Liver (tissue), 9 donors: ENCODE measurements around the gene GAS2L3. TPM values are rescaled to one million over a fixed set of nuclear protein-coding genes. Genes with fewer than 3 reads are reported as not detected.

Experiments
- DNase-seq: peaks from one replicate; pipeline ENCODE4 v3.0.0-alpha.2; 2017; ENCODE audit warnings: low spot score
- H3K27ac ChIP-seq, 2 donors: one replicate each; pipeline ENCODE4 v1.7.0; 2013; ENCODE audit warnings: inconsistent platforms in 2 of 2, low read length in 2 of 2, control low read depth in 1 of 2, low read depth in 1 of 2, mild to moderate bottlenecking in 1 of 2
- H3K27me3 ChIP-seq, 4 donors: one replicate each; pipeline versions ENCODE4 v1.6.1 to v1.7.0; 2013; ENCODE audit warnings: low read length in 3 of 4, inconsistent platforms in 1 of 4, mild to moderate bottlenecking in 1 of 4, moderate library complexity in 1 of 4; ENCODE audit not compliant: control insufficient read depth in 4 of 4, insufficient read depth in 4 of 4
- H3K36me3 ChIP-seq, 4 donors: one replicate each; pipeline versions ENCODE4 v1.6.1 to v1.7.0; 2013; ENCODE audit warnings: low read length in 3 of 4, mild to moderate bottlenecking in 3 of 4, low read depth in 1 of 4, moderate library complexity in 1 of 4; ENCODE audit not compliant: control insufficient read depth in 4 of 4, insufficient read depth in 3 of 4
- H3K4me1 ChIP-seq, 4 donors: one replicate each; pipeline versions ENCODE4 v1.6.1 to v1.7.0; 2013; ENCODE audit warnings: low read length in 3 of 4, mild to moderate bottlenecking in 3 of 4, moderate library complexity in 1 of 4; ENCODE audit not compliant: control insufficient read depth in 4 of 4, insufficient read depth in 4 of 4
- H3K4me3 ChIP-seq, 3 donors: one replicate each; pipeline versions ENCODE4 v1.6.1 to v1.7.0; 2013; ENCODE audit warnings: low read length in 3 of 3, control low read depth in 1 of 3, low read depth in 1 of 3, mild to moderate bottlenecking in 1 of 3
- H3K9ac ChIP-seq, 2 donors: one replicate each; pipeline ENCODE4 v1.7.0; 2013; ENCODE audit warnings: low read length in 2 of 2, mild to moderate bottlenecking in 2 of 2, moderate library complexity in 2 of 2, control low read depth in 1 of 2, low read depth in 1 of 2
- H3K9me3 ChIP-seq, 4 donors: one replicate each; pipeline versions ENCODE4 v1.6.1 to v1.7.0; 2013; ENCODE audit warnings: low read length in 3 of 4; ENCODE audit not compliant: control insufficient read depth in 4 of 4
- ATF3 ChIP-seq: IDR thresholded peaks from 2 replicates; pipeline ENCODE4 v1.6.1; 2016; ENCODE audit warnings: antibody characterized with exemption
- CTCF ChIP-seq: fragments of 150-350 bp; IDR thresholded peaks from 2 replicates; pipeline ENCODE4 v1.5.1; 2017; ENCODE audit warnings: improper control_type of control experiment, low read depth, low read length; ENCODE audit not compliant: missing input control
- EGR1 ChIP-seq, 2 donors: IDR thresholded peaks; 2 replicates each; pipeline ENCODE4 v1.6.1; 2016 to 2018; ENCODE audit warnings: antibody characterized with exemption in 2 of 2, low read depth in 2 of 2
- FOXA1 ChIP-seq: IDR thresholded peaks from 2 replicates; pipeline ENCODE4 v1.6.1; 2016; ENCODE audit warnings: antibody characterized with exemption
- FOXA2 ChIP-seq: IDR thresholded peaks from 2 replicates; pipeline ENCODE4 v1.6.1; 2016; ENCODE audit warnings: antibody characterized with exemption
- GABPA ChIP-seq, 2 donors: IDR thresholded peaks in 1 of 2; conservative IDR thresholded peaks in 1 of 2; 2 replicates each; pipeline ENCODE4 v1.6.1; 2016; ENCODE audit warnings: antibody characterized with exemption in 2 of 2, mild to moderate bottlenecking in 1 of 2, moderate library complexity in 1 of 2
- HNF4A ChIP-seq, 2 donors: conservative IDR thresholded peaks; 2 replicates each; pipeline ENCODE4 v1.6.1; 2016; ENCODE audit warnings: antibody characterized with exemption in 2 of 2, mild to moderate bottlenecking in 2 of 2
- HNF4G ChIP-seq: IDR thresholded peaks from 2 replicates; pipeline ENCODE4 v1.6.1; 2016; ENCODE audit warnings: antibody characterized with exemption
- JUND ChIP-seq, 2 donors: IDR thresholded peaks; 2 replicates each; pipeline ENCODE4 v1.6.1; 2016; ENCODE audit warnings: antibody characterized with exemption in 2 of 2
- MAX ChIP-seq: IDR thresholded peaks from 2 replicates; pipeline ENCODE4 v1.6.1; 2016; ENCODE audit warnings: antibody characterized with exemption
- NR2F2 ChIP-seq: IDR thresholded peaks from 2 replicates; pipeline ENCODE4 v1.6.1; 2016; ENCODE audit warnings: antibody characterized with exemption
- RAD21 ChIP-seq, 2 donors: IDR thresholded peaks; 2 replicates each; pipeline ENCODE4 v1.6.1; 2016; ENCODE audit warnings: antibody characterized with exemption in 2 of 2, mild to moderate bottlenecking in 2 of 2
- REST ChIP-seq: IDR thresholded peaks from 2 replicates; pipeline ENCODE4 v1.6.1; 2016; ENCODE audit warnings: antibody characterized with exemption, mild to moderate bottlenecking
- RXRA ChIP-seq, 2 donors: IDR thresholded peaks; 2 replicates each; pipeline ENCODE4 v1.6.1; 2017 to 2018; ENCODE audit warnings: antibody characterized with exemption in 2 of 2, mild to moderate bottlenecking in 1 of 2
- SP1 ChIP-seq: IDR thresholded peaks from 2 replicates; pipeline ENCODE4 v1.6.1; 2018; ENCODE audit warnings: antibody characterized with exemption, mild to moderate bottlenecking
- TAF1 ChIP-seq: conservative IDR thresholded peaks from 2 replicates; pipeline ENCODE4 v1.6.1; 2016; ENCODE audit warnings: antibody characterized with exemption, mild to moderate bottlenecking
- YY1 ChIP-seq: IDR thresholded peaks from 2 replicates; pipeline ENCODE4 v1.6.1; 2016; ENCODE audit warnings: antibody characterized with exemption, mild to moderate bottlenecking
- ZBTB33 ChIP-seq: IDR thresholded peaks from 2 replicates; pipeline ENCODE4 v1.6.1; 2016; ENCODE audit warnings: antibody characterized with exemption
- WGBS: extraction: QIAGEN DNeasy Blood & Tissue Kit; methylation state at CpG from one replicate; pipeline ENCODE4 v1.1.7; 2013; 5-methylcytosine and 5-hydroxymethylcytosine counted together
- polyA plus RNA-seq, 2 donors: library from polyadenylated mRNA; stranded (reverse) in 1 of 2; unstranded in 1 of 2; fragments of 200-250 nt in 1 of 2; fragments of >200 nt in 1 of 2; fragmentation: Nextera tagmentation in 1 of 2; extraction: Ambion mirVana in 1 of 2; gene quantifications; one replicate each; pipeline versions ENCODE4 v1.2.1 to v1.2.3, GENCODE V29; 2013 to 2015
- total RNA-seq, 2 donors: library from RNA; depleted of rRNA; stranded (reverse); fragments of >200 nt; gene quantifications; one replicate each; pipeline ENCODE4 v1.2.3, GENCODE V29; 2014
- donor health status: healthy.
- donor health status: healthy.
- donor health status: healthy.
- donor health status: healthy.
- donor health status: healthy.

GAS2L3 gene
- total and polyA plus RNA-seq, 4 donors, result 0.76 to 17.6 (median 2.4) TPM

- no peaks in the 10 kb centered on the region for H3K36me3 ChIP-seq
- H3K9me3 ChIP-seq, result no peaks in the 10 kb centered on the region
- no peak overlapping the region for H3K9ac ChIP-seq
- H3K27ac ChIP-seq, result no peak overlapping the region
- H3K27me3 ChIP-seq, result no peaks in the 10 kb centered on the region
- 91% methylated on average over 3 of the region's 3 CpGs for WGBS
- no peaks in the 10 kb centered on the region for H3K4me1 ChIP-seq
- TF ChIP-seq TAF1 (no peak), RXRA (IDR thresholded peaks at IDR 0.05) (no peak), MAX (no peak), ATF3 (no peak), FOXA2 (no peak)
- peak; percentile 49 for DNase-seq
- no peak overlapping the region for H3K4me3 ChIP-seq
Measured at GRCh38 chr12:100612606-100613005, 39.1 kb downstream of the GAS2L3 start.

- WGBS, result 87% methylated on average over 4 of the region's 4 CpGs
- TF ChIP-seq EGR1 (IDR thresholded peaks at IDR 0.05; ENCODE audit: low read depth in 2 of 2), result no peak
- Histone ChIP-seq H3K4me3 (no peak overlapping the region), H3K9ac (no peak overlapping the region), H3K4me1 (no peaks in the 10 kb centered on the region), H3K36me3 (no peaks in the 10 kb centered on the region), H3K27ac (no peak overlapping the region), H3K27me3 (no peaks in the 10 kb centered on the region), H3K9me3 (no peaks in the 10 kb centered on the region)
- no peak for DNase-seq
Measured at GRCh38 chr12:100624571-100624970, 51.1 kb downstream of the GAS2L3 start.

GRCh38 chr12:100632445-100632892 lies 59.0 kb downstream of the GAS2L3 start:
- no peak overlapping the region for H3K9ac ChIP-seq
- no peaks in the 10 kb centered on the region for H3K9me3 ChIP-seq
- TF ChIP-seq SP1 (no peak), ZBTB33 (no peak), JUND (IDR thresholded peaks at IDR 0.05) (no peak), CTCF (no peak), FOXA2 (no peak), GABPA (IDR thresholded peaks at IDR 0.05 in 1 of 2, conservative IDR thresholded peaks at IDR 0.05 in 1 of 2) (no peak), TAF1 (no peak), RXRA (IDR thresholded peaks at IDR 0.05) (no peak), HNF4A (conservative IDR thresholded peaks at IDR 0.05) (no peak), FOXA1 (no peak), REST (no peak), EGR1 (IDR thresholded peaks at IDR 0.05; ENCODE audit: low read depth in 2 of 2) (no peak), YY1 (no peak), NR2F2 (no peak), RAD21 (IDR thresholded peaks at IDR 0.05) (no peak), HNF4G (no peak), ATF3 (no peak), MAX (no peak)
- no peak overlapping the region for H3K4me3 ChIP-seq
- H3K4me1 ChIP-seq, result no peaks in the 10 kb centered on the region
- no peaks in the 10 kb centered on the region for H3K36me3 ChIP-seq
- H3K27ac ChIP-seq, result no peak overlapping the region
- WGBS, result 37% methylated on average over 4 of the region's 4 CpGs
- H3K27me3 ChIP-seq, result no peaks in the 10 kb centered on the region
- DNase-seq, result no peak
